Measurements from ENCODE around the gene YWHAE.

YWHAE gene

DNA sequence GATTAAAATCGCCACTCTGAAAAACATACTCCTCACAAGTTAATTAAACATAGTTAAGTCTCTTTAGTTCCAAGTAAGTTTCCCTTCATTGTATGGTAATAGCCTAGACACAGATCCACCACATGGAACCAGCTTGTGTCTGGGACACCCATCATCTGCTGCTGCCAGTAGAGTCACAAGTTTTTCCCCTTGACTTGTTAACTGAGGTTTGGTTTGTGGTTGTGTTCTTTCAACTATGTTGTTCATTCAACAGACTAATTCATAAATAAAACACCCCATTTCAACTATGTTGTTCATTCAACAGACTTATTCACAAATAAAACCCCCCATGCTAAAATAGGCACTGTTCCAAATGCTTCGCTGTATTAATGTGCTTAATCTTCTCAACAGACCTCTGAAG lies 24.4 kb downstream of the YWHAE start:
- Histone ChIP-seq H3K27ac (ENCODE audit: low read depth, low read length) (no peak overlapping the region), H3K27me3 (ENCODE audit: control insufficient read depth in 1 of 2, insufficient read depth in 2 of 2, low read length in 2 of 2) (no peaks in the 10 kb centered on the region), H3K4me1 (ENCODE audit: control insufficient read depth in 1 of 2, insufficient read depth in 2 of 2, low read length in 2 of 2) (peaks cover 62 to 69% of the 10 kb centered on the region in 2 donors), H3K36me3 (ENCODE audit: control insufficient read depth in 1 of 2, insufficient read depth in 2 of 2, low read length in 2 of 2) (peaks cover 0 to 20% of the 10 kb centered on the region in 2 donors), H3K9me3 (ENCODE audit: control insufficient read depth in 1 of 2, low read length in 2 of 2) (no peaks in the 10 kb centered on the region), H3K4me3 (ENCODE audit: low read depth in 1 of 2, low read length in 2 of 2) (no peak overlapping the region), H3K9ac (ENCODE audit: low read depth in 1 of 2, low read length in 2 of 2) (no peak overlapping the region)

DNA sequence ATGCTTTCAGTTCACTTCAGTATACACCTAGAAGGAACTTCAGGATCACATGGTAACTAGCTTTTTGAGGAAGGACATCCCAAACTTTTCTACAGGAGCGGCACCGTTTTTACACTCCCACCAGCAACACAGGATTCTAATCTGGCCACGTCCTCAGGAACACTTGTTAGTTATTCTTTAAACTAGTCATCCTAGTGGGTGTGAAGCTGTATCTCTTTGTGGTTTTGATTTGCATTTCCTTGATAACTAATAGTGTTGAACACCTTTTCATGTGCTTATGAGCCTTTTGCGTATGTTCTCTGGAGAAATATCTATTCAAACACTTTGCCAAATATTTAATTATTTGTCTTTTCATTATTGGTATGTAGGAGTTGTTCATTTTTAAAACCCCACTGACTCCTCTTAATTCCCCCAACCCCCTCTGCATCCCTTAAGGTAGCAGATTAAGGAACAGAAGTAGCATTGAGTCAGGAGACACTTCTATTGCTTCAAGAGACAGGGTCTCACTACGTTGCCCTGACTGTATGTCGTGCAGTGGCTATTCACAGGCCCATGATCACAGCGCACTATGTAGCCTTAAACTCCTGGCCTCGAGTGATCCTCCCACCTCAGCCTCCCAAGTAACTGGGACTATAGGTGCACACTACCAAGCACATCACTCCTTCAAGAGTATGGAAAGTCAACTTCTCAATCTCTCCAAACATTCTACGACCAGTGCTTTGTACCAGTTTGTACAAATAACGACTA lies 25.4 kb downstream of the YWHAE start:
- H3K27ac ChIP-seq (ENCODE audit: low read depth, low read length), result no peak overlapping the region
- H3K4me1 ChIP-seq (ENCODE audit: control insufficient read depth in 1 of 2, insufficient read depth in 2 of 2, low read length in 2 of 2), result peaks cover 52 to 61% of the 10 kb centered on the region in 2 donors
- H3K27me3 ChIP-seq (ENCODE audit: control insufficient read depth in 1 of 2, insufficient read depth in 2 of 2, low read length in 2 of 2), result no peaks in the 10 kb centered on the region
- no peak overlapping the region for H3K9ac ChIP-seq (ENCODE audit: low read depth in 1 of 2, low read length in 2 of 2)
- no peaks in the 10 kb centered on the region for H3K9me3 ChIP-seq (ENCODE audit: control insufficient read depth in 1 of 2, low read length in 2 of 2)
- peak overlapping the region in 1 of 2 donors; percentile 6 for H3K4me3 ChIP-seq (ENCODE audit: low read depth in 1 of 2, low read length in 2 of 2)
- H3K36me3 ChIP-seq (ENCODE audit: control insufficient read depth in 1 of 2, insufficient read depth in 2 of 2, low read length in 2 of 2), result peaks cover 0 to 20% of the 10 kb centered on the region in 2 donors

DNA sequence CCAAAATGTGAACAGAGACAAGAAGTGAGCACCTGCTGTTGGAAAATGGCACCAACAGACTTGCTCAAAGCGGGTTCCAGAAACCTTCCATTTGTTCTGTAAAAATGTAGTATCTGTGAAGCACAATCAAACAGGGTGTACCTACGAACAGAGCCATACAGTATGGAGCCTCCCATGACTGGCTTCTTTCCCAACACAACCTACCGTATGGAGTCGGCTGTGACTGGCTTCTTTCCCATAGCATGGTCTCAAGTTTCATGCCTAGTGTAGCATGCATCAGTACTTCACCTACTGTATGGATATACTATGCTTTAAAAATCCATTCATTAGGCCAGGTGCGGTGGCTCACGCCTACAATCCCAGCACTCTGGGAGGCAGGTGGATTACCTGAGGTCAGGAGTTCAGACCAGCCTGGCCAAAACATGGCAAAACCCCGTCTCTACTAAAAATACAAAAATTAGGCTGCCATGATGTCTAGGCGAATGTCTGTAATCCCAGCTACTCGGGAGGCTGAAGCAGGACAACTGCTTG lies 26.2 kb downstream of the YWHAE start:
- Histone ChIP-seq H3K36me3 (ENCODE audit: control insufficient read depth in 1 of 2, insufficient read depth in 2 of 2, low read length in 2 of 2) (peaks cover 0 to 20% of the 10 kb centered on the region in 2 donors), H3K9ac (ENCODE audit: low read depth in 1 of 2, low read length in 2 of 2) (no peak overlapping the region), H3K9me3 (ENCODE audit: control insufficient read depth in 1 of 2, low read length in 2 of 2) (no peaks in the 10 kb centered on the region), H3K4me3 (ENCODE audit: low read depth in 1 of 2, low read length in 2 of 2) (no peak overlapping the region), H3K27me3 (ENCODE audit: control insufficient read depth in 1 of 2, insufficient read depth in 2 of 2, low read length in 2 of 2) (no peaks in the 10 kb centered on the region), H3K27ac (ENCODE audit: low read depth, low read length) (no peak overlapping the region), H3K4me1 (ENCODE audit: control insufficient read depth in 1 of 2, insufficient read depth in 2 of 2, low read length in 2 of 2) (peaks cover 44 to 56% of the 10 kb centered on the region in 2 donors)

DNA sequence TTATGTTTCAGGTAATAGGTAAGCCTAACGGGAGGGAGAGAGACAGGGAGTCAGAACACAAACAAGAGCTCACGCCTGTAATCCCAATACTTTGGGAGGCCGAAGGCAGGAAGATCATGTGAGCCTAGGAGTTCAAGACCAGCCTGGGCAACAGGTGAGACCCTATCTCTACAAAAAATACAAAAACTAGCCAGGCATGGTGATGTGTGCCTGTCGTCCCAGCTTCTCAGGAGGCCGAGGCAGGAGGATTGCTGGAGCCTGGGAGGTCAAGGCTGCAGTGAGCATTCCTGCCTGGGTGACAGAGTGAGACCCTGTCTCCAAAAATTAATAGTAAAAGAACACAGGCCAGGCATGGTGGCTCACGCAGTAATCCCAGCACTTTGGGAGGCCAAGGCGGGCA lies 27.4 kb downstream of the YWHAE start:
- H3K36me3 ChIP-seq (ENCODE audit: control insufficient read depth in 1 of 2, insufficient read depth in 2 of 2, low read length in 2 of 2), result peaks cover 0 to 20% of the 10 kb centered on the region in 2 donors
- no peak overlapping the region for H3K4me3 ChIP-seq (ENCODE audit: low read depth in 1 of 2, low read length in 2 of 2)
- H3K9me3 ChIP-seq (ENCODE audit: control insufficient read depth in 1 of 2, low read length in 2 of 2), result no peaks in the 10 kb centered on the region
- H3K9ac ChIP-seq (ENCODE audit: low read depth in 1 of 2, low read length in 2 of 2), result no peak overlapping the region
- no peaks in the 10 kb centered on the region for H3K27me3 ChIP-seq (ENCODE audit: control insufficient read depth in 1 of 2, insufficient read depth in 2 of 2, low read length in 2 of 2)
- peaks cover 37 to 50% of the 10 kb centered on the region in 2 donors for H3K4me1 ChIP-seq (ENCODE audit: control insufficient read depth in 1 of 2, insufficient read depth in 2 of 2, low read length in 2 of 2)
- no peak overlapping the region for H3K27ac ChIP-seq (ENCODE audit: low read depth, low read length)

DNA sequence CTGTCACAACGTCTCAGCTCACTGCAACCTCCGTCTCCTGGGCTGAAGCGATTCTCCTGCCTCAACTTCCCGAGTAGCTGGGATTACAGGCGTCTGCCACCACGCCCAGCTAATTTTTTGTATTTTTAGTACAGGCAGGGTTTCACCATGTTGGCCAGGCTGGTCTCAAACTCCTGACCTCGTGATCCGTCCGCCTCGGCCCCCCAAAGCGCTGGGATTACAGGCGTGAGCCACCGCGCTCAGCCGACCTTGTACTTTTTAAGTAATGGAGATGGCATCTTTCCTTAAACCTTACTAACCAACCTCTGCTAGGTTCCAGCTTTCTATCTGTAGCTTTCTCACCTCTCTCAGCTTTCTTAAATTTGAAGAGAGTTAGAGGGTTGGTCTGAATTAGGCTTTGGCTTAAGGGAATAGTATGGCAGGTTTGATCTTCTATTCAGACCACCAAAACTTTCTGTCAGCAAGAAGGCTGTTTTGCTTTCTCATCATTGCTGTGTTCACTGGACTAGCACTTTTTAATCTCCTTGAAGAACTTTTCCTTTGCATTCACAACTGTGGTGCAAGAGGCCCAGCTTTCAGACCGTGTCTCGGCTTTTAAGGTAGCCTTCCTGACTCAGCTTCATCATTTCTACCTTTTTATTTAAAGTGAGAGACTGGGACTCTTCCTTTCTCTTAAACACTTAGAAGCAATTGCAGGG lies 28.0 kb downstream of the YWHAE start:
- Histone ChIP-seq H3K27ac (ENCODE audit: low read depth, low read length) (no peak overlapping the region), H3K4me1 (ENCODE audit: control insufficient read depth in 1 of 2, insufficient read depth in 2 of 2, low read length in 2 of 2) (peaks cover 31 to 44% of the 10 kb centered on the region in 2 donors), H3K4me3 (ENCODE audit: low read depth in 1 of 2, low read length in 2 of 2) (no peak overlapping the region)

DNA sequence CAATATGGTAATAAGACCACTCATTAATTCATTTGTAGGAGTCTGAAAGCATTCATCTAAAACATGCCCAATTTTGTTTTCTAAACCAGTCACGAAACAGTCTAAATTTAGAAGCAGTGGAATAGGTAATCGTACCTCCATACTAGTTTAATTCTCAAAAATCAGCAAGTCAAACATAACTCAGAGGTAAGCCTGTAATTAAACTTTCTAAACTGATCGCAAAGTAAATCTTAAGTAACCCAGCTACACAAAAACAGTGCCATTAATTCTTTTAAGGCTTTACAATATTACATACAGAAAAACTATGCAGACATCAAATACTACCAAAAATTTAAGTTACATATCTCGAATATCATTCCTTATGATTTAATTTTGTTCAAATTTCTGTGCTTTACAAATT lies 31.4 kb downstream of the YWHAE start:
- Histone ChIP-seq H3K4me3 (ENCODE audit: low read depth in 1 of 2, low read length in 2 of 2) (no peak overlapping the region), H3K27me3 (ENCODE audit: control insufficient read depth in 1 of 2, insufficient read depth in 2 of 2, low read length in 2 of 2) (no peaks in the 10 kb centered on the region), H3K27ac (ENCODE audit: low read depth, low read length) (no peak overlapping the region), H3K36me3 (ENCODE audit: control insufficient read depth in 1 of 2, insufficient read depth in 2 of 2, low read length in 2 of 2) (peaks cover 4 to 25% of the 10 kb centered on the region in 2 donors), H3K9ac (ENCODE audit: low read depth in 1 of 2, low read length in 2 of 2) (no peak overlapping the region), H3K9me3 (ENCODE audit: control insufficient read depth in 1 of 2, low read length in 2 of 2) (no peaks in the 10 kb centered on the region), H3K4me1 (ENCODE audit: control insufficient read depth in 1 of 2, insufficient read depth in 2 of 2, low read length in 2 of 2) (peaks cover 0 to 23% of the 10 kb centered on the region in 2 donors)

More for the DNA sequence above, 28.0 kb downstream of the YWHAE start:
- Histone ChIP-seq H3K27me3 (ENCODE audit: control insufficient read depth in 1 of 2, insufficient read depth in 2 of 2, low read length in 2 of 2) (no peaks in the 10 kb centered on the region), H3K9ac (ENCODE audit: low read depth in 1 of 2, low read length in 2 of 2) (no peak overlapping the region), H3K9me3 (ENCODE audit: control insufficient read depth in 1 of 2, low read length in 2 of 2) (no peaks in the 10 kb centered on the region), H3K36me3 (ENCODE audit: control insufficient read depth in 1 of 2, insufficient read depth in 2 of 2, low read length in 2 of 2) (peaks cover 0 to 20% of the 10 kb centered on the region in 2 donors)

DNA sequence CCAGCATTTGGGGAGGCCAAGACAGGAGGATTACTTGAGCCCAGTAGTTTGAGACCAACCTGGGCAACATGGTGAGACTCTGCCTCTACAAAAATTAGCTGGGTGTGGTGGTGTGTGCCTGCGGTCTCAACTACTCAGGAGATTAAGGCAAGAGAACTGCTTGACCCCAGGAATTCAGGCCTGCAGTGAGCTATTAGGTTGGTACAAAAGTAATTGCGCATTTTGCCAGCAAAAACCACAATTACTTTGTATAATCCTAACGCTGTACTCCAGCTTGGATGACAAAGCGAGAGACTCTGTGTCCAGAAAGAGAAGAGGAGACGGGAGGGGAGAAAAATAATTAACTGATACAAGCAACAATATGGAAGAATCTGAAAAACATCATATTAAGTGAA lies 32.7 kb downstream of the YWHAE start:
- Histone ChIP-seq H3K27me3 (ENCODE audit: control insufficient read depth in 1 of 2, insufficient read depth in 2 of 2, low read length in 2 of 2) (no peaks in the 10 kb centered on the region), H3K4me3 (ENCODE audit: low read depth in 1 of 2, low read length in 2 of 2) (no peak overlapping the region), H3K9me3 (ENCODE audit: control insufficient read depth in 1 of 2, low read length in 2 of 2) (no peaks in the 10 kb centered on the region), H3K27ac (ENCODE audit: low read depth, low read length) (no peak overlapping the region), H3K9ac (ENCODE audit: low read depth in 1 of 2, low read length in 2 of 2) (no peak overlapping the region), H3K36me3 (ENCODE audit: control insufficient read depth in 1 of 2, insufficient read depth in 2 of 2, low read length in 2 of 2) (peaks cover 4 to 21% of the 10 kb centered on the region in 2 donors), H3K4me1 (ENCODE audit: control insufficient read depth in 1 of 2, insufficient read depth in 2 of 2, low read length in 2 of 2) (peaks cover 5 to 32% of the 10 kb centered on the region in 2 donors)

DNA sequence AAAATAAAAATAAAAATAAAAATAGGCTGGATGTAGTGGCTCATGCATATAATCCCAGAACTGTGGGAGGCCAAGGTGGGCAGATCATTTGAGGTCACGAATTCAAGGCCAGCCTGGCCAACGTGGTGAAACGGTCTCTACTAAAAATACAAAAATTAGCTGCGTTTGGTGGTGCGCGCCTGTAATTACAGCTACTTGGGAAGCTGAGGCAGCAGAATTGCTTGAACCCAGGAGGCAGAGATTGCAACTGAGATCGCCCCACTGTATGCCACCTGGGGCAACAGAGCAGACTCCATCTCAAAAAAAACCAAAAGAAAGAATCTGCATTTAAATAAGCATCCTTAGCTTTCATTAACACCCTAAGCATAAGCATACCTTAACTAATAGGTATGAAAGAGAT lies 33.8 kb downstream of the YWHAE start:
- H3K4me1 ChIP-seq (ENCODE audit: control insufficient read depth in 1 of 2, insufficient read depth in 2 of 2, low read length in 2 of 2), result peaks cover 6 to 40% of the 10 kb centered on the region in 2 donors
- H3K4me3 ChIP-seq (ENCODE audit: low read depth in 1 of 2, low read length in 2 of 2), result no peak overlapping the region

DNA sequence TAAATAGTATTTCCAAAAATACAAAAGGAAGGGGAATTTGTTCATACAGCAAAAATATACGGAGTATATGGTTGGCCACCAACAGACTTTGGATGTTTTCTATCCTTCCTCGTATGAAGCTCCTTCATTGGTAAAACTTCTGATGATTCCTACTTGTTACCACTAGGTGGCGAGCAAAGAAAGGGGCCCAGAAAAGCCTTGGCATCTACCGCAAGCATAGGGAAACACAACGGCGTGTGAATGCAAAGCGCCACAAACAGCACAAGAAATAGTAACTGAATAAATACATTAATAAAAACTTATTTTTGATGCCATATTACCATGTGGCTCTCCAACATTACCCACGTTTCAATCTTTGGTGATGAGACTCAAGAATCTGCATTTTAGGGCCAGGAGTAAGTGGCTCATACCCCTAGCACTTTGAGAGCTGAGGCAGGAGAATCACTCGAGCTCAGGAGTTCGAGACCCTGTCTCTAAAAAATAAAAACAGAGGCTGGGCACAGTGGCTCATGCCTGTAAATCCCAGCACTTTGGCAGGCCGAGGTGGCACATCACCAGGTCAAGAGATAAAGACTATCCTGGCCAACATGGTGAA lies 34.5 kb downstream of the YWHAE start:
- Histone ChIP-seq H3K9ac (ENCODE audit: low read depth in 1 of 2, low read length in 2 of 2) (no peak overlapping the region), H3K9me3 (ENCODE audit: control insufficient read depth in 1 of 2, low read length in 2 of 2) (no peaks in the 10 kb centered on the region), H3K27ac (ENCODE audit: low read depth, low read length) (no peak overlapping the region), H3K4me3 (ENCODE audit: low read depth in 1 of 2, low read length in 2 of 2) (no peak overlapping the region), H3K27me3 (ENCODE audit: control insufficient read depth in 1 of 2, insufficient read depth in 2 of 2, low read length in 2 of 2) (no peaks in the 10 kb centered on the region), H3K4me1 (ENCODE audit: control insufficient read depth in 1 of 2, insufficient read depth in 2 of 2, low read length in 2 of 2) (peaks cover 6 to 36% of the 10 kb centered on the region in 2 donors), H3K36me3 (ENCODE audit: control insufficient read depth in 1 of 2, insufficient read depth in 2 of 2, low read length in 2 of 2) (peaks cover 4 to 25% of the 10 kb centered on the region in 2 donors)

More for the DNA sequence above, 33.8 kb downstream of the YWHAE start:
- H3K27me3 ChIP-seq (ENCODE audit: control insufficient read depth in 1 of 2, insufficient read depth in 2 of 2, low read length in 2 of 2), result no peaks in the 10 kb centered on the region
- H3K36me3 ChIP-seq (ENCODE audit: control insufficient read depth in 1 of 2, insufficient read depth in 2 of 2, low read length in 2 of 2), result peaks cover 4 to 22% of the 10 kb centered on the region in 2 donors
- H3K9ac ChIP-seq (ENCODE audit: low read depth in 1 of 2, low read length in 2 of 2), result no peak overlapping the region
- H3K9me3 ChIP-seq (ENCODE audit: control insufficient read depth in 1 of 2, low read length in 2 of 2), result no peaks in the 10 kb centered on the region
- no peak overlapping the region for H3K27ac ChIP-seq (ENCODE audit: low read depth, low read length)

DNA sequence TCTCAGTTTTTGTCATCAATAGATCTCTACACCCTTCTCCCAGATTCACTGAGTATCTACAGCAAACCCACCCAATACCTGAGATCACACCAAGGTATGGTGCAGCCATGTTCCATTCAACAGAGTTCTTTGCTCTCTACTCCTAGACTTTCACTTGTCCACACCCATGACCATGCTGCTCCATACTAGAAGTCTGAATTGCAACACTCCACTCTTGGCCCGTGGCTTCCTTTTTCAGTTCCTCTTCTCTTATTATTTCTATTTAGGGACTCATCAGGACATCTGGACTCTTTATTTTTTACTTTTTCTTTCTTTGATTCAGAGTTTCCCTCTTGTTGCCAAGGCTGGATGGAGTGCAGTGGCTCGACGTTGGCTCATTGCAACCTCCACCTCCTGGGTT lies 37.1 kb downstream of the YWHAE start:
- H3K27ac ChIP-seq (ENCODE audit: low read depth, low read length), result no peak overlapping the region
- no peaks in the 10 kb centered on the region for H3K27me3 ChIP-seq (ENCODE audit: control insufficient read depth in 1 of 2, insufficient read depth in 2 of 2, low read length in 2 of 2)
- no peak overlapping the region for H3K9ac ChIP-seq (ENCODE audit: low read depth in 1 of 2, low read length in 2 of 2)
- H3K4me3 ChIP-seq (ENCODE audit: low read depth in 1 of 2, low read length in 2 of 2), result no peak overlapping the region
- H3K9me3 ChIP-seq (ENCODE audit: control insufficient read depth in 1 of 2, low read length in 2 of 2), result no peaks in the 10 kb centered on the region
- peaks cover 6 to 32% of the 10 kb centered on the region in 2 donors for H3K4me1 ChIP-seq (ENCODE audit: control insufficient read depth in 1 of 2, insufficient read depth in 2 of 2, low read length in 2 of 2)
- H3K36me3 ChIP-seq (ENCODE audit: control insufficient read depth in 1 of 2, insufficient read depth in 2 of 2, low read length in 2 of 2), result peaks cover 11 to 34% of the 10 kb centered on the region in 2 donors
